ENCODE results near the gene RGS10.

GRCh38 chr10:119503821-119504220 lies 38.7 kb downstream of the RGS10 start:
- TF ChIP-seq CTCF (conservative IDR thresholded peaks at IDR 0.05) (no peak), EZH2 (IDR thresholded peaks at IDR 0.05; ENCODE audit: low read depth) (no peak)
